Daoy (cell line): ENCODE data around the gene MAP3K4. TPM values are rescaled to one million over a fixed set of nuclear protein-coding genes. Genes with fewer than 3 reads are reported as not detected.
"Not testable (repeated sequence)": the region's sequence is repeated elsewhere in the genome, so short reads cannot be mapped to it uniquely, and the experiment has no call there.

ENCODE experiments used
- DNase-seq: peaks from one replicate; pipeline ENCODE4 v3.0.0-alpha.2; 2015; ENCODE audit warnings: low read depth
- total RNA-seq: library from RNA; depleted of rRNA; stranded (reverse); fragments of >200 nt; shearing (Covaris generic); gene quantifications from 2 replicates; pipeline ENCODE4 v1.2.3, GENCODE V29; 2014

MAP3K4 gene
- total RNA-seq, 1 experiment from 2014 or later, result 49.7 TPM

DNA sequence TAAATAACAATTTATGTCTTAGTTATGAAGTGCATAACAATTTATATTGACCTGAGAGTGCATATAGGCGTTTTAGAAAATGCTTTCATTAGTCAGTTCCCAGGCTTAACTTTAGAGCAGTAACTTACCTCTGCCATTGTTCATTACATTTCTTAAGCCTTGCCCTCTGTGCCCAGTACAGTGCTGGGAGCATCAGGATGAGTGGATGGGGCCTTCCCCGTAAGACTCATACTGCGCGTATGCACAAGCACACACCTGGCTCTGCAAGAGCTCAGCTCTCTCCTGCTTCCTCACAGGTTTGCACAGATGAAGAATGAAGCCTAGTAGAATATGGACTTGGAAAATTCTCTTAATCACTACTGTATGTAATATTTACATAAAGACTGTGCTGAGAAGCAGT lies 125.0 kb downstream of the MAP3K4 start:
- no peak for DNase-seq

DNA sequence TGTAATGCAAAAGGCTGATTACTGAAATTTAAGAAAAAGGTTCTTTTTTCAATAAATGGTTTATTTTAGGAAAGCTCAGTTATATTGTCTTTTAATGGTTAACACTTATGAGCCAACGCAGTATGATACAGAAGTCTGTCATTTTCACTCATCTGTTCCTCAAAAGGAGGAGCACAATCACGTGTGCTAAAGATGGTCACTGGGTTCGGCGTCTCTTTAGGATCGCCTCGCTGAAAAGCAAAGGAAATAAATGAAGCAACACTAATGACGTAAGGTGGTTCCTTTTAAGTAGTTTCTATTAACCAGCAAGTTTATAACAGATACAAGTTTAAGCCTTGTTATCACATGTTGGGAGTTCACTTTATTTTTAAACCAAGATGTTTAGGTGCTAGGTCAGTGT lies 125.7 kb downstream of the MAP3K4 start:
- DNase-seq, result no peak

GRCh38 chr6:161117942-161118341 lies 126.4 kb downstream of the MAP3K4 start:
- no peak for DNase-seq

DNA sequence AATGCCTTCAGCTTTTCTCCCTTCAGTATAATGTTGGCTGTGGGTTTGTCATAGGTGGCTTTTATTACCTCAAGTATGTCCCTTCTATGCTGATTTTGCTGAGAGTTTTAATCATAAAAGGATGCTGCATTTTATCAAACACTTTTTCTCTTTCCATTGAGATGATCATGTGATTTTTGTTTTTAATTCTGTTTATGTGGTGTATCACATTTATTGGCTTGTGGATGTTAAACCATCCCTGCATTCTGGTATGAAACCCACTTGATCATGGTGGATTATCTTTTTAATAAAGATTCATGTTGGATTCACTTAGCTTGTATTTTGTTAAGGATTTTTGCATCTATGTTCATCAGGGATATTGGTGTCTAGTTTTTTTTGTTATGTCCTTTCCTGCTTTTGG lies 131.8 kb downstream of the MAP3K4 start:
- not testable (repeated sequence) for DNase-seq

GRCh38 chr6:161125591-161125990 lies 134.0 kb downstream of the MAP3K4 start:
- no peak for DNase-seq

- DNase-seq, result no peak
Measured at GRCh38 chr6:161127071-161127740, 135.6 kb downstream of the MAP3K4 start.

DNA sequence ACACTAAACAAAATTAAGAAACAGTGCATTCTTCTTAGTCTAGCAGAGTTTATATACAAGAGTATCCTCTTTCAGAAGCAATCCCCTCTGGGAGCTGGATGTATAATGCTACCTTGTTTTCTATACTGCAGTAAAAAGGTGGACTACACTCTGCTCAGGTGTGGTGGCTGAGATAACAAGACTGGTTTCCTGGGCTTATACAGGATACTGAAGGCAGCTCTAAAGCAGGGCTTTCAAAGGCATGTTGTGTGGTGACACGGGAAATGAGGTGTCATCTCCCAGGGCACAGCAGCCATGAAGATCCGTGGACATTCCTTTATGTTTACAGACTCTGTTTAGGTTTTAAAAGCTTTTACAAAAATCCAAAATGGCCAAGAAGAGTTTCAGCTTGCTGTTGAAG lies 136.7 kb downstream of the MAP3K4 start:
- DNase-seq, result no peak

- DNase-seq, result peak; percentile 84
Measured at GRCh38 chr6:161128680-161129196, 137.2 kb downstream of the MAP3K4 start.

- no peak for DNase-seq
Measured at GRCh38 chr6:161130541-161130940, 139.0 kb downstream of the MAP3K4 start.

GRCh38 chr6:161130967-161131766 lies 139.6 kb downstream of the MAP3K4 start:
- no peak for DNase-seq

- DNase-seq, result no peak
Measured at GRCh38 chr6:161132384-161132783, 140.8 kb downstream of the MAP3K4 start.

DNA sequence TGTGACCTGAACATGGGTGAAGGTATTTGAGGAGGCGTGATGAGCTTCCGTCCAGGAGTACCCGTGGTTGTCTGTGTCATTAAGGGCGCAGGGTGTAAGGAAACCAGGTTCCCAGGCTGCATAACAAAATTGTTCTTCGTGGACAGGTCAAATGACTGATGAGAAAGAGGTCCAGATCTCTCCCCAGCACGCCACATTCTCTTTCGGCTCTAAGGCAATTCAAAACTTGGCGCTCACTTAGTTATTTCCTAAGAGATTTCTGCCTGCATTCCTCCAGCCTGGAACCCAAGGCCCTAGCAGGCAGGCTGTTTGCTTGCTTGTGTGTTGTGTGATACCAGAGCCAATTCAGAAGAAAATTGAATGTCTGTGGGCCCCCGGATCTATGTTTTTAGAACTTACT lies 142.4 kb downstream of the MAP3K4 start:
- DNase-seq, result no peak

DNA sequence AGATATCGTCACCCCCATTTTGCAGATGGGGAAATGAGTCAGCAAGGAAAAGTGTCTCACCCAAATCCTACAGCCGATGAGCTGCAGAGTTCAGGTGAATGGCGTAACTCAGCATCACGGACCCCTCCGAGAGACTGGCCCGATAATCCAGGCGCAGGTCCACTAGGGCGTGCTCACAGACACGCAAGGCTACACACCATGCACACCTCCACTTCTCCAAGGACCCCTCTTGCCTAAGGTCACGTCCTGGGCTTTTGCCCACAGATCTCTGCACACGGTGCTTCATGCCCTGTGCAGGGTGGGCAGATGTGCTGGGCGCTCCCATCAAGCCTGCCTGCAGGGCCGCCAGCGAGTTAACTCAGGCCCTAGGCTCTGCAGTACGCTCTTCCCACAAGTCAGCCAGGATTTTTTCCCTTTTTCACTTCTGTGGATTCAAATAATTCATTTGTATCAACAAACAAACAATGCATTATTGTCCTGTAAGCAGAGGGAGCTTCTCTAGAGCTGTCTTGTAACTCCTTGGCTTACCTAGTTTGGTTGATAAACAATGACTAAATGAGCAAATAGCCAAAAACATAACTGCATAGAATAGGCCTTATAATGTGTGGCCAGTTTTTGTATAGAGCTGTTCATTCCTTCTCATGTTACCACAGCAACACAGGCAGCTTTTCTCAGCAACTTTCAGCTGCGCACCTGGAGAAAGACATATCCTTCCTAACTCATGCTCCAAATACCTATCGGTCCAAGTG lies 143.2 kb downstream of the MAP3K4 start:
- DNase-seq, result no peak

DNA sequence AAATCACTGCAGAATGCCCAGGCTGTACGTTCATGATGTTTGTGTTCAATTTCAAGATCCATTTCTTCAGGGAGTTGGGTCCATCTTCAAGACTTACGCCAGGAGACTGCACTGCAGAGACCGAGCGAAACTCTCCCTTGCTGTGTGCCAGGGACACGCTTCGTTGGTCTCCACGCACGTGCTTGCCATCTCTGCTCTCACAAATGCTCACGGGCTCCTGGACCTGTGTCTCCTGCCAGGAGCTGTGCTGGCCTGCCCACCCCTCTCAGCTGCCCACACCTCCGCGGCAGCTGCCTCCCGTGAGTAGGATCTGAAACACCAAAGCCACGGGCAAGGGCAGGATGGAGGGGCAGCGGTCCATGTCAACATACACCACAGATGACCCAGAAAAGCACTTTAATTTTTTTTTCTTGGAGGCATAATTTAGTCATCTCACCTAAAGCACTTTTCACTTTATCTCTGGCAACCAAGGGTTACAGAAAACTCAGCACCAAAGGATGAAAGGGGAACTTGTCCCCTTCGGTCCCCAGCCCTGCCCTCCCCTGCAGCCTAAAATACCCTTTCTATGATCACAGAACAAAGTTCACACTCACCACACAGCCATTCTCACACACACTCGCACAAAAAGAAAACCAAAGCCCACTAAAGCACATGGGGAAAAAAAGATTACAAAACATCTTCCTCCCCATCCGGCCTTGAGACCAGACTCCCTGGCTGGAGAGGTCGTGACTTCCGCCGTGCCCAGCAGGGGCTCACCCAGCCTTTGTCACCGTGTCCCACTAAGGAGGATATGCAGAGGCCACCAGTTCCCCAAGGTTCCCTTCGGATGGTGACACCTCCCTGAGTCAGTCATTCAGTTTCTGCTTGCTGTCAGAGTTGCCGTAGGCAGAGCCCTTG lies 144.4 kb downstream of the MAP3K4 start:
- DNase-seq, result no peak

DNA sequence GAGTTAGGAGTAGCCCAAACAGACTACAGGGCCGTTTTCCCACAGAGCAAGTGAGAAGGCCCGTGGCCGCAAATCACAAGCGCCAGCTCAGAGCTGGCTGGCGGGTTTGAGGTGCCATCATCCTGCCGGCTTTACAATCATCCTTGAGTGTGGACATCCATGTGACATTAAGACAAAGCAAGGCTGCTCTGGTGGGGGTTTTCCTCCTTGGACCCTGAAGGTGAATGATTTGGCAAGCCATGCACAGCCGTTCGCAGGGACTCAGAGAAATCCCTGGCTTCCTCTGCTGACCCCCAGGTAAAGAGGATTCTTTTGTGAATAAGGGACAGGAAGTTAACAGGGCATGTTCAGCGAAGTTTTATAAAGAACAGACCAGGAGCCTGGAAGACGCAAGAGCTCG lies 145.1 kb downstream of the MAP3K4 start:
- DNase-seq, result no peak

DNA sequence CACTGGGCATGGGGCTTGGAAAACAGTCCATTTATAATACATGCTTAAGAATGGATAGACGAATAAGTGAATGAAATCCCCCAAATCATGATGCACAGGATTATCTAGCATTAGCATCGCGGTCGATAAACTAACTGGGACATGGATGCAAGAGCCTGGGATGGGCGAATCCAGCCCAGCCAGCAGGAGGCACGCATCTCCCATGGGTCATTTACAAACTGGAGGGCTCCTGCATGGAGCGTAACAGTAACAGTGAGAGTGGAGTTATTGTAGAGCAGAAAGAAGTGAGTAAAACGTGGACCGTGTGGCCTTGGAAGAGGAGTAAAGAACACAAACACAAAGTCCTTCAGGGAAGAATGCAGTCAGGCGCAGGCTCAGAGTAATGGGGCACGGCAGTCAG lies 145.8 kb downstream of the MAP3K4 start:
- no peak for DNase-seq

DNA sequence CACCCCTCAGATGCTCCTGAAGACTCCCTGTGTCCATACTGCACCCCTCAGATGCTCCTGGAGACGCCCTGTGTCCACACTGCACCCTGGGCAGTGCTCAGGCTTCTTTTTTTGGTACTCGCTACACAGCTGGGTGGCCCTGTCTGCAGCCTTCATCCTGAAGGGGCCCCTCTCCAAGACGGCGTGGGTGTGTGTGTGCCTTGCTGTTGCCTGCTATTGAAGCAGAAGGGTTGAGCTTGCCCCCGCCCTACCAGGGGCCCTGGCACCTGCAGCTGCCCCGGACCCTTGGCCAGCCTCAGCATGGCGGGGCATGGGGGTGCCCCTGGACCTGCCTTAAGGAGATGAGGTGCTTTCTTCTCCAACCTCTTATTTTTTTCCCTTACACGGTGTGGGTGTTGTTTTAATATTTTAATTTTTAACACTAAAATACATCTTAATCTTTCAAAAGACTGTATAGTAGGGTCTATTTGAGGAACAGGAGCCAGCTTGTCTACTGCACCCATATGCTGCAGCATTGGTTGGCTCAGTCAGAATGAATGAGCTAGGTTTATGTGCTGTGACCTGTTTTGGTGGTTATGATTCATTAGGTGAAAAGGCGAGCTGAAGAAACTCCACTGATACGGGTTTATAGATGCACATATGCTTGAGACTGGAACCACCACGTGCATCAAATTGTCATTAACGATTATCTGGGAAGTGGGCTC lies 146.4 kb downstream of the MAP3K4 start:
- peak; percentile 59 for DNase-seq

DNA sequence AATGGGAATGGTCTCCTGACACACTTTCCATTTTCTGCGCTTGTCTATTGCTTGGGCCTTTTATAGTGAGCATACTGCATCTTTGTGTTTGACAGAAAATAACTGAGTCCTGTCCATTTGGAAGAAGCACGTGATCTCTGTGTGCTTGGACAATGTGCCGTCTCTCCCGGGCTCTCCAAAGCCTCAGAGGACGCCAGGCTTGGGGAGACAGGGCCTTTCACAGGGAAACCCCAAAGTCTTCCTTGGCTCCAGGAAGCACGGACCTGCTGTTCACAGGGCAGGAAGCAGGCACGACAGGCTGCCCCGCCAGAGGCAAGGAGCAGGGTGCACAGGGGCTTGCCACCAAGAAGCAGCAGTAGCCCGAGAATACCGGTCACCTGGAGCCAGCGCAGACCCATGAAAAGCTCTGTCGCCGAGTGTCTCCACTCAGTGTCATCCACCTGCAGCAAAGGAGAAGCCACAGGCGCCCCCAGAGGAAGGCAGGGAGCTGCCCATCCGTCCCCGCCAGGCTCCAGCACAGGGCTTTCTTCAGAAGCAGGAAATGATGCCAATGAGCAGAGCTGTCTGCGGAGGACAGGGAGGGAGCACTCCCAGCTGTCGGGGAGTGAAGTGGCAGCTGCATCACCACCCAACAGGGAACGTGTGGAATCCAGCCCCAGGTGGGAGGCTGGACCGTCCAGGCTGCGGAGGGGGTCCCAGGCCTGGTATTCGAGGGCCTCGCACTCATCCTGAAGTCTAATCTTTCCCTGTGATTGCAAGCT lies 147.2 kb downstream of the MAP3K4 start:
- DNase-seq, result no peak

- DNase-seq, result no peak
Measured at GRCh38 chr6:161139304-161139765, 147.8 kb downstream of the MAP3K4 start.
